CD14-positive monocyte (primary cell): ENCODE results near the gene PNMA1. TPM values are rescaled to one million over a fixed set of nuclear protein-coding genes. Genes with fewer than 3 reads are reported as not detected.

Experiments used
- DNase-seq, 3 donors: peaks; one replicate each; pipeline ENCODE4 v3.0.0-alpha.2; 2011 to 2022
- H2AFZ ChIP-seq: 2 replicates; pipeline ENCODE4 v1.6.0; 2012; ENCODE audit warnings: mild to moderate bottlenecking, low read depth, low read length, inconsistent platforms; ENCODE audit not compliant: insufficient read depth, poor library complexity, severe bottlenecking
- H3K27ac ChIP-seq, 2 donors: 1 replicate in 1 of 2; 2 replicates in 1 of 2; pipeline ENCODE4 v1.5.1; 2012 to 2013; ENCODE audit warnings: low read length in 2 of 2, control low read depth in 1 of 2, inconsistent platforms in 1 of 2, low read depth in 1 of 2, mild to moderate bottlenecking in 1 of 2
- H3K27me3 ChIP-seq, 2 donors: one replicate each; pipeline versions ENCODE4 v1.6.0 to v1.6.1; 2011 to 2013; ENCODE audit warnings: low read length in 2 of 2; ENCODE audit not compliant: control insufficient read depth in 2 of 2, insufficient read depth in 2 of 2
- H3K36me3 ChIP-seq, 2 donors: replicated peaks in 1 of 2; 1 replicate in 1 of 2; 2 replicates in 1 of 2; pipeline versions ENCODE4 v1.5.1 to v1.6.1; 2012 to 2013; ENCODE audit warnings: low read length in 2 of 2, control low read depth in 1 of 2, inconsistent platforms in 1 of 2, mild to moderate bottlenecking in 1 of 2; ENCODE audit not compliant: insufficient read depth in 2 of 2, control insufficient read depth in 1 of 2
- H3K4me1 ChIP-seq, 2 donors: 1 replicate in 1 of 2; 2 replicates in 1 of 2; pipeline versions ENCODE4 v1.5.1 to v1.6.1; 2012 to 2013; ENCODE audit warnings: low read length in 2 of 2, control low read depth in 1 of 2, inconsistent platforms in 1 of 2, mild to moderate bottlenecking in 1 of 2, moderate library complexity in 1 of 2; ENCODE audit not compliant: insufficient read depth in 2 of 2, control insufficient read depth in 1 of 2
- H3K4me2 ChIP-seq: replicated peaks from 2 replicates; pipeline ENCODE3; 2012; ENCODE audit warnings: low read length, moderate library complexity, mild to moderate bottlenecking; ENCODE audit not compliant: poor library complexity, severe bottlenecking; ENCODE audit errors: extremely low read depth
- H3K4me3 ChIP-seq, 3 experiments: fragments of 200-600 bp in 1 of 3; sonication (generic) in 1 of 3; replicated peaks in 1 of 3; 1 replicate in 2 of 3; 2 replicates in 1 of 3; pipeline ENCODE4 v1.5.1; 2011 to 2013; ENCODE audit warnings: low read length in 3 of 3, mild to moderate bottlenecking in 3 of 3, control low read depth in 2 of 3, low read depth in 2 of 3, inconsistent platforms in 1 of 3, moderate library complexity in 1 of 3
- H3K79me2 ChIP-seq: 2 replicates; pipeline ENCODE4 v1.6.0; 2012; ENCODE audit warnings: mild to moderate bottlenecking, control low read depth, inconsistent platforms, low read length, moderate library complexity; ENCODE audit not compliant: insufficient read depth
- H3K9ac ChIP-seq: 2 replicates; pipeline ENCODE4 v1.6.0; 2017; ENCODE audit warnings: low read length, mild to moderate bottlenecking; ENCODE audit not compliant: insufficient read depth, poor library complexity, severe bottlenecking
- H3K9me3 ChIP-seq, 2 donors: replicated peaks in 1 of 2; 1 replicate in 1 of 2; 2 replicates in 1 of 2; pipeline versions ENCODE4 v1.5.1 to v1.6.1; 2012 to 2013; ENCODE audit warnings: low read length in 2 of 2, control low read depth in 1 of 2; ENCODE audit not compliant: control insufficient read depth in 1 of 2, insufficient read depth in 1 of 2
- H4K20me1 ChIP-seq: 2 replicates; pipeline ENCODE4 v1.6.0; 2012; ENCODE audit warnings: mild to moderate bottlenecking, low read length, control low read depth, moderate library complexity; ENCODE audit not compliant: insufficient read depth
- H3K27ac Mint-ChIP-seq, 7 donors: one replicate each; pipeline ENCODE4 v1.8.0; 2020; ENCODE audit warnings: mild to moderate bottlenecking in 7 of 7, mixed read lengths in 7 of 7, moderate library complexity in 6 of 7, inconsistent platforms in 2 of 7
- H3K27me3 Mint-ChIP-seq, 3 donors: one replicate each; pipeline ENCODE4 v1.8.0; 2021 to 2022; ENCODE audit warnings: low read depth in 3 of 3, mild to moderate bottlenecking in 3 of 3, mixed read lengths in 3 of 3, moderate library complexity in 3 of 3, inconsistent platforms in 1 of 3
- H3K36me3 Mint-ChIP-seq, 2 donors: one replicate each; pipeline ENCODE4 v1.8.0; 2020; ENCODE audit warnings: mixed read lengths in 2 of 2, inconsistent platforms in 1 of 2, mild to moderate bottlenecking in 1 of 2
- H3K4me1 Mint-ChIP-seq: one replicate; pipeline ENCODE4 v1.8.0; 2020; ENCODE audit warnings: mild to moderate bottlenecking, mixed read lengths
- H3K4me3 Mint-ChIP-seq, 2 donors: one replicate each; pipeline ENCODE4 v1.8.0; 2020; ENCODE audit warnings: mild to moderate bottlenecking in 2 of 2, mixed read lengths in 2 of 2, moderate library complexity in 1 of 2
- H3K9me3 Mint-ChIP-seq, 7 donors: one replicate each; pipeline ENCODE4 v1.8.0; 2020 to 2022; ENCODE audit warnings: mixed read lengths in 7 of 7, mild to moderate bottlenecking in 6 of 7, moderate library complexity in 6 of 7, inconsistent platforms in 2 of 7
- WGBS: methylation state at CpG from one replicate; pipeline ENCODE4 v1.1.5; 2013; ENCODE audit warnings: missing lambda C conversion rate; ENCODE audit not compliant: insufficient coverage; 5-methylcytosine and 5-hydroxymethylcytosine counted together
- intact Hi-C, 2 donors: fragments of 100-400 bp; cut with micrococcal nuclease; formaldehyde crosslinking; loops; one replicate each; pipeline versions ENCODE4 v1.15.0 to v1.15.1; 2023
- polyA plus RNA-seq, 3 donors: library from polyadenylated mRNA; depleted of rRNA in 1 of 3; unstranded in 2 of 3; stranded (reverse) in 1 of 3; fragments of 300-500 nt in 2 of 3; fragments of >200 nt in 1 of 3; fragmentation: Illumina TruSeq in 2 of 3; gene quantifications; 1 replicate in 2 of 3; 2 replicates in 1 of 3; pipeline ENCODE4 v1.2.3, GENCODE V29; 2012 to 2021
- TF ChIP-seq, protein P1 (sequence below): fragments of 200-600 bp; IDR thresholded peaks from one replicate; pipeline ENCODE4 v1.8.0; 2022; ENCODE audit warnings: antibody characterized with exemption, mild to moderate bottlenecking

The PNMA1 gene
- polyA plus RNA-seq, 3 donors: 2.4 to 6.4 (median 4.4) TPM

DNA sequence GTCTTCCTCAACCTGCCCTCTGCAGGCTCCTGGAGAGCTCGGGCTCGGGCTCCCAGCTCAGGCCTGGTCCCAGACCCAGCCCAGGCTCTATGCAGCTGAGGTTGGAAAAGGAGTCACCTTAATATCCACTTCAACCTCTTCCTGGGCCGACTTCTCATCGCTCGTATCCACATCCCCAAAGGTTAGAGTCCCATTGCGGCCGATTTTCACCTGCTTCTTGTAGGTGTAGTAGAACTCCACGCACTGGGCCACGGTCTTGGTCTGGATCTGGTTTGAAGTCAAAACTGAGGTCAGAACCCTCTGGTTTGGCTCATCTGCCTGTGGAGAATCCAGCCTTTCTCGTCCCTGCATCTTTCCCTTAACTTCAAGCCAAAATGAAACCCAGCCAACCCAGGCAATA, 8.4 kb upstream of the PNMA1 start:
- no peak overlapping the region for H3K27ac ChIP-seq
- no peak overlapping the region for H3K4me2 ChIP-seq
- no peak overlapping the region for H2AFZ ChIP-seq
- peaks cover 1% of the 10 kb centered on the region for H3K79me2 ChIP-seq
- no peaks in the 10 kb centered on the region for H3K27me3 ChIP-seq
- WGBS: 98% methylated on average over 7 of the region's 10 CpGs
- H3K36me3 Mint-ChIP-seq: peaks cover 82 to 98% of the 10 kb centered on the region in 2 donors
- H3K4me1 Mint-ChIP-seq: peaks cover 34% of the 10 kb centered on the region
- no peak overlapping the region for H3K4me3 Mint-ChIP-seq
- no peaks in the 10 kb centered on the region for H3K9me3 ChIP-seq
- peaks cover 97% of the 10 kb centered on the region for H4K20me1 ChIP-seq
- H3K4me3 ChIP-seq: no peak overlapping the region
- H3K9ac ChIP-seq: no peak overlapping the region
- intact Hi-C loops: loop anchor here in 1 of 2 donors (10.0 kb wide), 1 partner anchor 292 kb away; the partner anchor contains the start of genes BBOF1 and ENTPD5
- H3K27ac Mint-ChIP-seq: peak overlapping the region in 2 of 7 donors; percentile 12 to 63
- H3K36me3 ChIP-seq: peaks cover 94 to 99% of the 10 kb centered on the region in 2 donors
- H3K27me3 Mint-ChIP-seq: peaks cover 0 to 1% (median 0%) of the 10 kb centered on the region in 3 donors
- peaks cover 30 to 38% of the 10 kb centered on the region in 2 donors for H3K4me1 ChIP-seq
- H3K9me3 Mint-ChIP-seq: no peaks in the 10 kb centered on the region
- TF ChIP-seq, protein P1, sequence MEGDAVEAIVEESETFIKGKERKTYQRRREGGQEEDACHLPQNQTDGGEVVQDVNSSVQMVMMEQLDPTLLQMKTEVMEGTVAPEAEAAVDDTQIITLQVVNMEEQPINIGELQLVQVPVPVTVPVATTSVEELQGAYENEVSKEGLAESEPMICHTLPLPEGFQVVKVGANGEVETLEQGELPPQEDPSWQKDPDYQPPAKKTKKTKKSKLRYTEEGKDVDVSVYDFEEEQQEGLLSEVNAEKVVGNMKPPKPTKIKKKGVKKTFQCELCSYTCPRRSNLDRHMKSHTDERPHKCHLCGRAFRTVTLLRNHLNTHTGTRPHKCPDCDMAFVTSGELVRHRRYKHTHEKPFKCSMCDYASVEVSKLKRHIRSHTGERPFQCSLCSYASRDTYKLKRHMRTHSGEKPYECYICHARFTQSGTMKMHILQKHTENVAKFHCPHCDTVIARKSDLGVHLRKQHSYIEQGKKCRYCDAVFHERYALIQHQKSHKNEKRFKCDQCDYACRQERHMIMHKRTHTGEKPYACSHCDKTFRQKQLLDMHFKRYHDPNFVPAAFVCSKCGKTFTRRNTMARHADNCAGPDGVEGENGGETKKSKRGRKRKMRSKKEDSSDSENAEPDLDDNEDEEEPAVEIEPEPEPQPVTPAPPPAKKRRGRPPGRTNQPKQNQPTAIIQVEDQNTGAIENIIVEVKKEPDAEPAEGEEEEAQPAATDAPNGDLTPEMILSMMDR: no peak
- DNase-seq: no peak

DNA sequence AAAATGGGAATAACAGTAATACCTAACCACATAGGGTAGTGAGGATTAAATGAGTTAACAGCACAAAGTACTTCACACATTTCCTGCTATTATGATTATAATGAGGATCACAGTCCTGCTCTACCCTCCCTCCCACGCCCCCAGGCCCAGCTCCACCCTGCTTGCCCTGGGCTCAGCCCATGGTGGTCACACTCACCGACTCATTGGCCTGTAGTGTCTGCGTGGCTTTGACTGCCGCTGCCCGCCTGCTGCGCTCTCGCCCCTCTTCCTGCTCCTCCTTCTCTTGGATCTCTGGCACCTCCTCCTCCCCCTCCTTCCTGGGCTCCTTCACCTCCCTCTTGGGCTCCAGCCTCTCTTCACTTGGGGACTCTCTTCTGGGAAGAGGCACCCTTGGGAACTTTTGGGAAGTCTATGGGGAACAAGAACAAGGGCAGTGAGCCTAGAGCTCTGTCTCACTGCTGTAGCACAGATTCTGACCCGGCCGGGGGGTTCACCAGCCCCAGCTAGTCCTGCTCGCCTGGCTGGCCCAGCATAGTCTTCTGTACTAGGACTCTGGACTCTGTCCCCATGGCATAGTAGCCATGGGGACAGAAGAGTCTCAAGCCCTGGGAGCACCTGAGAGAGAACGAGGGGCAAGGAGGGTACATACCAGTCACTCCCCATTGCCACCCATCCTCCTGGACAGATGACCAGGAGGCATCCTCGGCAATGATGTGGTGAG, 7.1 kb upstream of the PNMA1 start:
- 100% methylated on average over 6 of the region's 12 CpGs for WGBS
- H3K9me3 ChIP-seq: no peaks in the 10 kb centered on the region
- Mint-ChIP-seq H3K36me3 (peaks cover 82 to 96% of the 10 kb centered on the region in 2 donors), H3K4me1 (peaks cover 31% of the 10 kb centered on the region), H3K27ac (peak overlapping the region in 2 of 7 donors; percentile 43 to 77), H3K4me3 (no peak overlapping the region), H3K27me3 (peaks cover 0 to 2% (median 0%) of the 10 kb centered on the region in 3 donors), H3K9me3 (no peaks in the 10 kb centered on the region)
- no peak for DNase-seq
- H4K20me1 ChIP-seq: peaks cover 96% of the 10 kb centered on the region
- TF ChIP-seq, protein P1: no peak
- H3K27ac ChIP-seq: peak overlapping the region in 1 of 2 donors; percentile 6
- peaks cover 91 to 98% of the 10 kb centered on the region in 2 donors for H3K36me3 ChIP-seq
- H3K9ac ChIP-seq: no peak overlapping the region
- H3K4me1 ChIP-seq: peaks cover 28% of the 10 kb centered on the region in 2 donors
- no peak overlapping the region for H2AFZ ChIP-seq
- no peaks in the 10 kb centered on the region for H3K79me2 ChIP-seq
- H3K4me3 ChIP-seq: no peak overlapping the region
- no peaks in the 10 kb centered on the region for H3K27me3 ChIP-seq
- no peak overlapping the region for H3K4me2 ChIP-seq
- intact Hi-C loops: loop anchor here in 1 of 2 donors (10.0 kb wide), 1 partner anchor 294 kb away; the partner anchor contains the start of genes BBOF1 and ENTPD5
